Kidney (tissue), 14 donors: Measurements from ENCODE around the gene ANXA2R. TPM values are rescaled to one million over a fixed set of nuclear protein-coding genes. Genes with fewer than 3 reads are reported as not detected.

Experiments used
- DNase-seq, 5 donors: peaks; one replicate each; pipeline ENCODE4 v3.0.0-alpha.2; 2013 to 2020
- FAIRE-seq: peaks from 2 replicates; lab custom pipeline; 2012; peaks lifted over from hg19 to GRCh38; lab: Jason Lieb, UNC
- H3K27ac ChIP-seq, 2 donors: one replicate each; pipeline ENCODE4 v1.7.0; 2013; ENCODE audit warnings: low read depth in 2 of 2, low read length in 2 of 2, inconsistent platforms in 1 of 2
- H3K27me3 ChIP-seq: one replicate; pipeline ENCODE4 v1.7.1; 2013; ENCODE audit warnings: low read length, inconsistent platforms; ENCODE audit not compliant: control insufficient read depth, insufficient read depth
- H3K36me3 ChIP-seq, 3 donors: one replicate each; pipeline versions ENCODE4 v1.7.0 to v1.7.1; 2013; ENCODE audit warnings: low read length in 3 of 3, control low read depth in 1 of 3, inconsistent platforms in 1 of 3; ENCODE audit not compliant: insufficient read depth in 3 of 3, control insufficient read depth in 2 of 3
- H3K4me1 ChIP-seq, 3 donors: one replicate each; pipeline versions ENCODE4 v1.7.0 to v1.7.1; 2013; ENCODE audit warnings: low read length in 3 of 3, inconsistent platforms in 1 of 3, low read depth in 1 of 3; ENCODE audit not compliant: control insufficient read depth in 2 of 3, insufficient read depth in 2 of 3
- H3K4me3 ChIP-seq, 3 donors: one replicate each; pipeline versions ENCODE4 v1.7.0 to v1.8.1; 2013; ENCODE audit warnings: low read length in 3 of 3, control low read depth in 1 of 3, inconsistent platforms in 1 of 3
- H3K9ac ChIP-seq, 3 donors: one replicate each; pipeline versions ENCODE4 v1.7.0 to v1.7.1; 2013; ENCODE audit warnings: low read length in 3 of 3, control low read depth in 1 of 3, inconsistent platforms in 1 of 3
- H3K9me3 ChIP-seq, 3 donors: one replicate each; pipeline versions ENCODE4 v1.7.0 to v1.7.1; 2013; ENCODE audit warnings: low read length in 3 of 3, control low read depth in 1 of 3, inconsistent platforms in 1 of 3; ENCODE audit not compliant: control insufficient read depth in 2 of 3, insufficient read depth in 1 of 3
- CTCF ChIP-seq: IDR thresholded peaks from 3 replicates; pipeline ENCODE4 v1.5.1; 2012; ENCODE audit warnings: mild to moderate bottlenecking, moderate library complexity, borderline replicate concordance; ENCODE audit not compliant: insufficient read depth; ENCODE audit errors: extremely low read depth
- intact Hi-C: fragments of 100-400 bp; cut with DNase I; formaldehyde crosslinking; loops from one replicate; pipeline ENCODE4 v1.11.1; 2022
- polyA plus RNA-seq: library from polyadenylated mRNA; stranded (reverse); fragments of 350-450 nt; fragmentation: Illumina TruSeq; extraction: RNeasy Lipid Tissue Mini Kit (QIAGEN cat#74804); gene quantifications from one replicate; pipeline ENCODE4 v1.2.3, GENCODE V29; 2014; ENCODE audit warnings: low read depth, low replicate concordance; ENCODE audit not compliant: insufficient read depth
- total RNA-seq: library from RNA; stranded (reverse); fragmentation: NEBNext Ultra II Directional; extraction: Animal tissue kit (Norgen Biotek cat#: 25700); gene quantifications from one replicate; pipeline ENCODE4 v1.2.1, GENCODE V29; 2021
- donor health status: control.
- donor health status: control.
- donor health status: control.
- donor health status: control.
- donor health status: control.
- donor health status: DM: yes; HTN: yes; CAD: no.
- donor health status: Normal renal cell carcinoma (clear cell type).

The ANXA2R gene
- total and polyA plus RNA-seq, 2 donors from 2014 or later, result 2.0 to 4.6 TPM

DNA sequence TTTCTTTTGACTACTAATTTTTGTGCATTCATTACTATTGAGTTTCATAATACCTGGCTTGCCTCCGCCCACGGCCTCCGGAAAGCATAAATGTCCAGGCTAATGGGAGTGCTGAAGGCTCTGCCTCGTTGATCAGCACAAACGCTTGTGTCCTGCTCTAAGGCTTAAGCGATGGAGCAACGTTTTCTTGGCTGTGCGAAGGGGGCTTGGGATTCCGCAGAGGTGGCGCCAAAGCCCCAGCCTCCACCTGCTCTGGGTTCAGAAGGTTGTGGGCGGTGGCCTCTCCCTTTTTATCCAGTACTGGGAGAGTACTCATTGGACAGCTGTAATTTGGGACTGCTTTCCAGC is 19.7 kb downstream of the ANXA2R start:
- H3K27ac ChIP-seq, result peak overlapping the region; percentile 71 to 77
- peak overlapping the region in 1 of 3 donors; percentile 19 for H3K9ac ChIP-seq
- intact Hi-C loops, result no loop called here
- TF ChIP-seq CTCF, result no peak
- FAIRE-seq (no peak), DNase-seq (peak in 1 of 5 donors; percentile 42)
- peaks cover 81% of the 10 kb centered on the region for H3K27me3 ChIP-seq
- no peaks in the 10 kb centered on the region for H3K36me3 ChIP-seq
- H3K4me3 ChIP-seq, result peak overlapping the region in 2 of 3 donors; percentile 59 to 73
- peaks cover 0 to 7% (median 0%) of the 10 kb centered on the region in 3 donors for H3K9me3 ChIP-seq
- H3K4me1 ChIP-seq, result no peaks in the 10 kb centered on the region

GRCh38 chr5:43019614-43020398 is 20.3 kb downstream of the ANXA2R start:
- TF ChIP-seq CTCF, result no peak
- Histone ChIP-seq H3K27ac (peak overlapping the region; percentile 71 to 77), H3K9me3 (peaks cover 0 to 7% (median 0%) of the 10 kb centered on the region in 3 donors), H3K27me3 (peaks cover 82% of the 10 kb centered on the region), H3K4me1 (no peaks in the 10 kb centered on the region), H3K36me3 (no peaks in the 10 kb centered on the region), H3K9ac (peak overlapping the region in 2 of 3 donors; percentile 19 to 36), H3K4me3 (peak overlapping the region in 2 of 3 donors; percentile 59 to 73)
- intact Hi-C loops, result no loop called here
- FAIRE-seq (no peak), DNase-seq (peak; percentile 65 to 91 (median 83))

GRCh38 chr5:43019291-43019613 is 20.9 kb downstream of the ANXA2R start:
- intact Hi-C loops, result no loop called here
- Histone ChIP-seq H3K27ac (peak overlapping the region in 1 of 2 donors; percentile 9), H3K4me3 (peak overlapping the region; percentile 21 to 73 (median 59)), H3K27me3 (peaks cover 78% of the 10 kb centered on the region), H3K4me1 (no peaks in the 10 kb centered on the region), H3K36me3 (no peaks in the 10 kb centered on the region), H3K9ac (no peak overlapping the region), H3K9me3 (peaks cover 0 to 7% (median 0%) of the 10 kb centered on the region in 3 donors)
- FAIRE-seq (no peak), DNase-seq (no peak)
- TF ChIP-seq CTCF, result no peak
